Fibroblast of villous mesenchyme (primary cell): ENCODE measurements around the gene CALU. TPM values are rescaled to one million over a fixed set of nuclear protein-coding genes. Genes with fewer than 3 reads are reported as not detected.

ENCODE experiments used
- DNase-seq: peaks from one replicate; pipeline ENCODE4 v3.0.0-alpha.2; 2010; ENCODE audit warnings: low read depth
- H3K4me3 ChIP-seq: 2 replicates; pipeline ENCODE4 v1.5.1; 2011; ENCODE audit warnings: low read depth, mild to moderate bottlenecking, low read length
- total RNA-seq: library from RNA; depleted of rRNA; stranded (reverse); fragments of >200 nt; gene quantifications from 2 replicates; pipeline ENCODE4 v1.2.3, GENCODE V29; 2012
- TF ChIP-seq, protein P1 (sequence below): IDR thresholded peaks from 2 replicates; pipeline ENCODE4 v1.5.1; 2012; ENCODE audit warnings: low read depth, mild to moderate bottlenecking, low read length; ENCODE audit not compliant: insufficient read depth

CALU gene
- total RNA-seq, 1 donor, result 855 TPM

GRCh38 chr7:128699196-128699712 is 39.9 kb upstream of the CALU start:
- no peak for DNase-seq
- TF ChIP-seq, protein P1, sequence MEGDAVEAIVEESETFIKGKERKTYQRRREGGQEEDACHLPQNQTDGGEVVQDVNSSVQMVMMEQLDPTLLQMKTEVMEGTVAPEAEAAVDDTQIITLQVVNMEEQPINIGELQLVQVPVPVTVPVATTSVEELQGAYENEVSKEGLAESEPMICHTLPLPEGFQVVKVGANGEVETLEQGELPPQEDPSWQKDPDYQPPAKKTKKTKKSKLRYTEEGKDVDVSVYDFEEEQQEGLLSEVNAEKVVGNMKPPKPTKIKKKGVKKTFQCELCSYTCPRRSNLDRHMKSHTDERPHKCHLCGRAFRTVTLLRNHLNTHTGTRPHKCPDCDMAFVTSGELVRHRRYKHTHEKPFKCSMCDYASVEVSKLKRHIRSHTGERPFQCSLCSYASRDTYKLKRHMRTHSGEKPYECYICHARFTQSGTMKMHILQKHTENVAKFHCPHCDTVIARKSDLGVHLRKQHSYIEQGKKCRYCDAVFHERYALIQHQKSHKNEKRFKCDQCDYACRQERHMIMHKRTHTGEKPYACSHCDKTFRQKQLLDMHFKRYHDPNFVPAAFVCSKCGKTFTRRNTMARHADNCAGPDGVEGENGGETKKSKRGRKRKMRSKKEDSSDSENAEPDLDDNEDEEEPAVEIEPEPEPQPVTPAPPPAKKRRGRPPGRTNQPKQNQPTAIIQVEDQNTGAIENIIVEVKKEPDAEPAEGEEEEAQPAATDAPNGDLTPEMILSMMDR, result no peak
- H3K4me3 ChIP-seq, result no peak overlapping the region

- TF ChIP-seq, protein P1, result no peak
- no peak for DNase-seq
- H3K4me3 ChIP-seq, result no peak overlapping the region
Observed at GRCh38 chr7:128699895-128700294, 39.3 kb upstream of the CALU start.

DNA sequence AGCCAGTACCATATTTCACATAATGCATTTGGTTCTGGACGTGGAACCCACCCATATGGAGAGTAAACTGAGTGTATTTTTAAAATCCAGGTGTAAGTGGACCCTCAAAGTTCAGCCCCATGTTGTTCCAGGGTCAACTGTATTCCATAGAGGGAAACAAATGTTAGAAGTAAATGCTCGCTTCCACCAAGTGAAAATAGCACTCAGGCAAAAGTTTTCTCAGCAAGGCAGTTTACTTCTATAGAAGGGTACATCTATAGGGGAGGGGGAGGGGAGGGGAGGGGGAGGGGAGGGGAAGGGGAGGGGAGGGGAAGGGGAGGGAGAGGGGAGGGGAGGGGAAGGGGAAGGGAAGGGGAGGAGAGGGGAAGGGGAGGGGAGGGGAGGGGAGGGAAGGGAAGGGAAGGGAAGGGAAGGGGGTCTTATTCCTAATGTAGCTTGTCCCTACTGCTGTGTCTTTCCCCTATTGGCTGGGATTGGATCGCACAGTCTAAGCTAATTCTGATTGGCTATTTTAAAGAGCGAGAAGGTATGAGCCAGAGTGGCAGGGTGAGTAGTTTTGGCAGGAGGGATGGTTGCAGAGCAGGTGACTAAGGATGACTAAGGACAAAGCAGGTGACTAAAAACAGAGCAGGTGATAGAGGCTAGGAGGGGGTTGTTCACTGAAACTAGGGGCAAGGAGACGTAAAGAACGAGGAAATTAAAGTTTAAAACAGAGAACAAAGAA is 37.9 kb upstream of the CALU start:
- H3K4me3 ChIP-seq, result no peak overlapping the region
- DNase-seq, result no peak
- TF ChIP-seq, protein P1, result no peak

- TF ChIP-seq, protein P1, result no peak
- no peak for DNase-seq
- no peak overlapping the region for H3K4me3 ChIP-seq
Observed at GRCh38 chr7:128703609-128704241, 35.4 kb upstream of the CALU start.

DNA sequence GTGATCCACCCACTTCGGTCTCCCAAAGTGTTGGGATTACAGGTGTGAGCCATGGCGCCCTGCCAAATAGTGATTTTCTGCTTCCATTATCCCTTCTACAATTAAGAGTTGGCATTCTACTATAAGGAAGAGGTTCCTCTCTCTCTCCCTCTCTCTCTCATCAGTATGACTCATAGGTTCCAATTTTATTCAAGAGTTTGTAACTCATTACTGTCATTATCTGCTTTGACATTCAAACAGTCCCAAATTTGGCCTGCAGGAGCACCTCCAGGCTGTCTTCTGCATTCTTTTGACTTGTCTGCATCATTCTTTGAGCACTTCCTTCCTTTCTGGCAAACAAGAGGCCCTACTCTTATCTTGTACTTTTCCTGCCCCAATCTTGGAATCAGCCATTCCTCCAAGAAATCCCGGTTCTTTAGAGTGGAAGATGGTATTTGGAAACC is 33.2 kb upstream of the CALU start:
- peak; percentile 13 for DNase-seq
- H3K4me3 ChIP-seq, result no peak overlapping the region
- TF ChIP-seq, protein P1, result no peak

DNA sequence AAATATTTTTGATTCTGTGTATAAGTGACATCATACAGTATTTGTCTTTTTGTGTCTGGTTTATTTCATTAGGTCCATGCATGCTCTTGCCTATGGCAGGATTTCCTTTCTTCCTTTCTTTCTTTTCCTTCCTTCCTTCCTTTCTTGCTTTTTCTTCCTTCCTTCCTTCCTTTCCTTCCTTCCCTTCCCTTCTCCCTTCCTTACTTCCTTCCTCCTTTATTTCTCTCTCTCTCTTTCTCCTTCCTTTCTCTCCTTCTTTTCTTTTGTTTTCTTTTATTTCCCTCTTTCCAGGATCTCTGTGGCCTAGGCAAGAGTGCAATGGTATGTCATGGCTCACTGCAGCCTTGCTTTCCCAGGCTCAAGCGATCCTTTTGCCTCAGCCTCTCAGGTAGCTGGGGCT is 31.4 kb upstream of the CALU start:
- TF ChIP-seq, protein P1, result no peak

More for the DNA sequence above, 31.4 kb upstream of the CALU start:
- H3K4me3 ChIP-seq, result no peak overlapping the region
- no peak for DNase-seq
